Activated T-helper 2 cell treated with anti-CD3 and anti-CD28 coated beads, Interferon-gamma antibody, Interleukin-2, Interleukin-4, amounts not matched to agents 10 μg/mL and 5 μg/mL and 100 μg/mL, durations not matched to agents 14 hours and 24 hours and 36 hours (primary cell): ENCODE data around the gene ZDHHC16. TPM values are rescaled to one million over a fixed set of nuclear protein-coding genes. Genes with fewer than 3 reads are reported as not detected.
A peak's percentile ranks its signal among the peaks of the same experiment; 100 is the strongest.
"Not testable (repeated sequence)": the region's sequence is repeated elsewhere in the genome, so short reads cannot be mapped to it uniquely, and the experiment has no call there.

Source experiments
- DNase-seq: peaks from one replicate; pipeline ENCODE4 v3.0.0; 2021; ENCODE audit warnings: low spot score
- H3K27ac Mint-ChIP-seq: one replicate; pipeline ENCODE4 v1.8.0; 2021; ENCODE audit warnings: mixed read lengths
- H3K27me3 Mint-ChIP-seq: one replicate; pipeline ENCODE4 v1.8.0; 2021; ENCODE audit warnings: low read depth, mixed read lengths
- H3K36me3 Mint-ChIP-seq: one replicate; pipeline ENCODE4 v1.8.0; 2021; ENCODE audit warnings: low read depth, mixed read lengths
- H3K4me1 Mint-ChIP-seq: one replicate; pipeline ENCODE4 v1.8.0; 2021; ENCODE audit warnings: low read depth, mixed read lengths
- H3K4me3 Mint-ChIP-seq: one replicate; pipeline ENCODE4 v1.8.0; 2021; ENCODE audit warnings: low read depth, mild to moderate bottlenecking, moderate library complexity, mixed read lengths
- H3K9me3 Mint-ChIP-seq: one replicate; pipeline ENCODE4 v1.8.0; 2021; ENCODE audit warnings: mixed read lengths
- intact Hi-C: fragments of 100-400 bp; cut with micrococcal nuclease; formaldehyde crosslinking; loops from one replicate; pipeline ENCODE4 v1.15.1; 2023
- total RNA-seq: library from RNA; stranded (reverse); gene quantifications from 2 replicates; pipeline ENCODE4 v1.2.3, GENCODE V29; 2022

Gene ZDHHC16
- total RNA-seq, 1 donor from 2014 or later = 41.4 TPM

- no peaks in the 10 kb centered on the region for H3K9me3 Mint-ChIP-seq
- intact Hi-C loops = no loop called here
- DNase-seq = no peak
- H3K36me3 Mint-ChIP-seq = peaks cover 70% of the 10 kb centered on the region
- H3K4me3 Mint-ChIP-seq = no peak overlapping the region
- H3K27me3 Mint-ChIP-seq = no peaks in the 10 kb centered on the region
- no peaks in the 10 kb centered on the region for H3K4me1 Mint-ChIP-seq
- no peak overlapping the region for H3K27ac Mint-ChIP-seq
Observed at GRCh38 chr10:97466755-97467154, 20.8 kb downstream of the ZDHHC16 start.

DNA sequence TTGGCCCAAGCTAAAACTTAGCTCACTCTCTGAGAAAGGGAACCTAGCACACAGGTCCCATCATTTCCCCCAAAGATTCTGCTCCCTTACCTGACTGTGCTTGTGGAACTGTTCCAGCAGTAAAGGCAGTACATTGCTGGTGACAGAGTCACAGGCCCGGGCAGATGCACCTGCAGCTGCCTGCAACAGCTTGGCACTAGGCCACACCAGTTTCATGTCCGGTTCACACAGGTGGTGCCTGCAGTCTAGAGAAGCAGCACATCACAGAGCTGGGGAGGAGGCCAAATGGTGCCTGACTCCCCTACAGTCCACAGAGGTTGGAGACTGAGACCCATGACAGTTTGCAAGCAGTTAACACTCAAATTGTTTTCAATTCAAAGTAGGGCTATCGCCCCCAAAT, 22.2 kb downstream of the ZDHHC16 start:
- Mint-ChIP-seq H3K9me3 (no peaks in the 10 kb centered on the region), H3K27ac (no peak overlapping the region), H3K36me3 (peaks cover 65% of the 10 kb centered on the region), H3K4me1 (no peaks in the 10 kb centered on the region), H3K4me3 (no peak overlapping the region), H3K27me3 (no peaks in the 10 kb centered on the region)
- no peak for DNase-seq
- intact Hi-C loops = no loop called here

DNA sequence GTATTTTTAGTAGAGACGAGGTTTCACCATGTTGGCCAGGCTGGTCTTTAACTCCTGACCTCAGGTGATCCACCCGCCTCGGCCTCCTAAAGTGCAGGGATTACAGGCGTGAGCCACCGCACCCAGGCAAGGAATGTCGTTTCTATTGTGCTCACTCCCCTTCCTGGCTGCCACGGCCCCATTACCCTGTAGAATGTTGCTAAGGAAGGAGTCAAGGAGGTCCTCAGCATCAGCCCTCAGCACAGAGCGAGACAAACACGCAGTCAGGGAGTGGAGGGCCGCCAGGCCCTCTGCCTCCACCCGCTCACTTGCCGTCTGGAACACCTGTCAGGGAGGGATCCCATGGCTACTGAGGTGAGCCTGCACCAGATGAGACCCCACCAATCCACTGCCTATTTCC, 22.8 kb downstream of the ZDHHC16 start:
- H3K27ac Mint-ChIP-seq, H3K4me3 Mint-ChIP-seq, H3K4me1 Mint-ChIP-seq, H3K27me3 Mint-ChIP-seq, intact Hi-C loops, DNase-seq, H3K9me3 Mint-ChIP-seq: not testable (repeated sequence)
- H3K36me3 Mint-ChIP-seq = peaks cover 65% of the 10 kb centered on the region

GRCh38 chr10:97474918-97475317, 28.9 kb downstream of the ZDHHC16 start:
- intact Hi-C loops = no loop called here
- Mint-ChIP-seq H3K36me3 (peaks cover 81% of the 10 kb centered on the region), H3K27me3 (no peaks in the 10 kb centered on the region), H3K9me3 (no peaks in the 10 kb centered on the region), H3K4me3 (no peak overlapping the region), H3K4me1 (peaks cover 2% of the 10 kb centered on the region), H3K27ac (no peak overlapping the region)
- no peak for DNase-seq

DNA sequence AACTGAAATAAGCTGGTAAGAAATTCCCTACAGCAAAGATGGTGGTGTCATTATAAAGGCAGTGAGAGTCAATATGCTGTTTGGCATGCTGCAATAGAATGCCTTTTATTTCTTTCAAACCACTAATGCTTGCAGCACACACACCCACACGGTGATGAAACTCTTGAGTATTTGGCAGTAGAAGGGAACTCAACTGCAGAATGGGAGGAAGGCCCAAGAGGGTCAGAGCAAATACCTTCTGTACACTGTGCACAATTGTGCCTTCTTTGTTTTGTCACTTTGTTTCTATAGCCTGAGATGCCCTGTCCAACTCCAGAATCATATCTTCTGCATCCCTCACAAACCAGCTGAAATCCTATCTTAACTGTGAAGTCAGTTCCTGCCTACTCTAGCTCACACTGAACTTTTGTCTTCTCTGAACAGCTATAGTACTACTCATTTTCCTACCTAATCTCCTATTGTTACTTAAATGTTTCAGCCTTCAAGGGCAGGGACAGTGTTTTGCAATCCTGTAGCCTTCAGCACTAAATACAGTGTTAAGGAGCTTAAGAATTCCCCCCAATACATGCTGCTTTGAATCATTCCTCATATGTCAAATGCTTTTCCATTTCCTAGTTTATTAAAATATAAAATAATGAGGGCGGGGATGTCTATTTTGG, 30.1 kb downstream of the ZDHHC16 start:
- no peak for DNase-seq
- Mint-ChIP-seq H3K9me3 (no peaks in the 10 kb centered on the region), H3K27ac (no peak overlapping the region), H3K27me3 (no peaks in the 10 kb centered on the region), H3K4me3 (no peak overlapping the region), H3K4me1 (peaks cover 2% of the 10 kb centered on the region), H3K36me3 (peaks cover 83% of the 10 kb centered on the region)
- intact Hi-C loops = no loop called here

- DNase-seq, H3K4me1 Mint-ChIP-seq, H3K9me3 Mint-ChIP-seq, H3K27ac Mint-ChIP-seq, intact Hi-C loops, H3K4me3 Mint-ChIP-seq, H3K27me3 Mint-ChIP-seq: not testable (repeated sequence)
- H3K36me3 Mint-ChIP-seq = peaks cover 73% of the 10 kb centered on the region
Observed at GRCh38 chr10:97479410-97479809, 33.4 kb downstream of the ZDHHC16 start.

GRCh38 chr10:97479939-97480338, 34.0 kb downstream of the ZDHHC16 start:
- no peaks in the 10 kb centered on the region for H3K27me3 Mint-ChIP-seq
- peaks cover 2% of the 10 kb centered on the region for H3K4me1 Mint-ChIP-seq
- DNase-seq = no peak
- H3K27ac Mint-ChIP-seq = peak overlapping the region; percentile 12
- intact Hi-C loops = no loop called here
- no peak overlapping the region for H3K4me3 Mint-ChIP-seq
- no peaks in the 10 kb centered on the region for H3K9me3 Mint-ChIP-seq
- H3K36me3 Mint-ChIP-seq = peaks cover 68% of the 10 kb centered on the region

- Mint-ChIP-seq H3K36me3 (peaks cover 64% of the 10 kb centered on the region), H3K4me3 (no peak overlapping the region), H3K4me1 (peaks cover 2% of the 10 kb centered on the region), H3K27me3 (no peaks in the 10 kb centered on the region), H3K27ac (no peak overlapping the region), H3K9me3 (no peaks in the 10 kb centered on the region)
- intact Hi-C loops = no loop called here
- DNase-seq = no peak
Observed at GRCh38 chr10:97481071-97481470, 35.1 kb downstream of the ZDHHC16 start.

- Mint-ChIP-seq H3K9me3 (no peaks in the 10 kb centered on the region), H3K27ac (no peak overlapping the region), H3K4me1 (no peaks in the 10 kb centered on the region), H3K36me3 (peaks cover 54% of the 10 kb centered on the region), H3K4me3 (no peak overlapping the region), H3K27me3 (no peaks in the 10 kb centered on the region)
- no peak for DNase-seq
- intact Hi-C loops = no loop called here
Observed at GRCh38 chr10:97482381-97482780, 36.4 kb downstream of the ZDHHC16 start.

DNA sequence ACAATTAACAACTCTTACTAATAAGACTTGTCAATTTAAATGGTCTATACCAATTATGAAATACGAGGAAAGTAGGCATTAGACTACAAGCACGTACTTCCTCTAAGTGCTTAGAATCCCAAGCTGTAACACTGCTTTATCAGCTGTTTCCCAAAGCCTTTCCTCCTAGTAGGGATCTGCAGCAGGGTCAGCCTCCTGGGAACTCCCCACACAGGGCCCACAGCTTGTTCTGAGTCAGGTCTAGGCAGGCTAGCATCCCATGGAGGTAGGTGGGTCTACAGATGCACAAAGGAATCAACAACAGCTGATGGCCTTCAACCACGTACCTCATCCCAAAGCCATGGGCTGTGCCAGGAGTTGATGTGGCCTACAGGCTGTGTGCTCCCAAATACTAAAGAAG, 37.5 kb downstream of the ZDHHC16 start:
- Mint-ChIP-seq H3K36me3 (peaks cover 43% of the 10 kb centered on the region), H3K4me3 (no peak overlapping the region), H3K27ac (no peak overlapping the region), H3K27me3 (no peaks in the 10 kb centered on the region), H3K4me1 (no peaks in the 10 kb centered on the region), H3K9me3 (no peaks in the 10 kb centered on the region)
- no peak for DNase-seq
- intact Hi-C loops = no loop called here

GRCh38 chr10:97483921-97484320, 37.9 kb downstream of the ZDHHC16 start:
- no peak overlapping the region for H3K27ac Mint-ChIP-seq
- no peak overlapping the region for H3K4me3 Mint-ChIP-seq

DNA sequence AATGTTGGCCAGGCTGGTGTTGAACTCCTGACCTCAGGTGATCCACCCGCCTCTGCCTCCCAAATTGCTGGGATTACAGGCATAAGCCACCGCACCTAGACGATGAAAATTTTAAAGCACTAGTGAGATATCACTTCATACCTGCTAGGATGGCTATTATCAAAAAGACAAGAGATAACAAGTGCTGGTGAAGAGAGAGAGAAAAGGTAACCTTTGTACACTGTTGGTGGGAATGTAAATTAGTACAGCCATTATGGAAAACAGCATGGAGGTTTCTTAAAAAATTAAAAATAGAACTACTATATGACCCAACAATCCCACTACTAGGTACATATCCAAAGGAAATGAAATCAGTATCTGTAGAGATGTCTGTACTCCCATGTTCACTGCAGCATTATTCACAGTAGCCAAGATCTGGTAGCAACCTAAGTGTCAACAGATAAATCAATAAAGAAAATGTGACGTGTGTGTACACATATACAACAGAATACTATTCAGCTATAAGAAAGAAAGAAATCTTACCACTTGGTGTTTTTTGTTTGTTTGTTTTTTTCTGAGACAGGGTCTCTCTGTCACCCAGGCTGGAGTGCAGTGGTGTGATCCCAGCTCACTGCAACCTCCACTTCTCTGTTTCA, 39.8 kb downstream of the ZDHHC16 start:
- H3K4me3 Mint-ChIP-seq = no peak overlapping the region
- no peak overlapping the region for H3K27ac Mint-ChIP-seq
- no peak for DNase-seq
- peaks cover 29% of the 10 kb centered on the region for H3K36me3 Mint-ChIP-seq
- intact Hi-C loops = no loop called here
- H3K27me3 Mint-ChIP-seq = no peaks in the 10 kb centered on the region
- H3K4me1 Mint-ChIP-seq = peaks cover 11% of the 10 kb centered on the region
- no peaks in the 10 kb centered on the region for H3K9me3 Mint-ChIP-seq

More at GRCh38 chr10:97483921-97484320, 37.9 kb downstream of the ZDHHC16 start:
- no peaks in the 10 kb centered on the region for H3K9me3 Mint-ChIP-seq
- H3K36me3 Mint-ChIP-seq = peaks cover 42% of the 10 kb centered on the region
- no peak for DNase-seq
- intact Hi-C loops = no loop called here
- peaks cover under 1% of the 10 kb centered on the region for H3K4me1 Mint-ChIP-seq
- H3K27me3 Mint-ChIP-seq = no peaks in the 10 kb centered on the region

GRCh38 chr10:97490592-97490991, 44.6 kb downstream of the ZDHHC16 start:
- Mint-ChIP-seq H3K9me3 (no peaks in the 10 kb centered on the region), H3K4me3 (no peak overlapping the region), H3K27me3 (no peaks in the 10 kb centered on the region), H3K4me1 (peaks cover 27% of the 10 kb centered on the region), H3K36me3 (peaks cover 24% of the 10 kb centered on the region), H3K27ac (peak overlapping the region; percentile 67)
- DNase-seq = no peak
- intact Hi-C loops = no loop called here
